Spinal cord (tissue), 10 donors: ENCODE data around the gene NACAD. TPM values are rescaled to one million over a fixed set of nuclear protein-coding genes. Genes with fewer than 3 reads are reported as not detected.

Experiments
- DNase-seq, 6 donors: peaks; one replicate each; pipeline versions ENCODE4 v3.0.0 to v3.0.0-alpha.2; 2013 to 2015; ENCODE audit warnings: low spot score in 6 of 6, low read depth in 4 of 6
- H3K27ac ChIP-seq: one replicate; pipeline ENCODE4 v1.5.1; 2013; ENCODE audit warnings: low read depth, low read length, control low read depth
- H3K27me3 ChIP-seq: one replicate; pipeline ENCODE4 v1.6.1; 2013; ENCODE audit warnings: low read length; ENCODE audit not compliant: control insufficient read depth, insufficient read depth
- H3K36me3 ChIP-seq: one replicate; pipeline ENCODE4 v1.6.1; 2013; ENCODE audit warnings: low read length; ENCODE audit not compliant: control insufficient read depth, insufficient read depth
- H3K4me1 ChIP-seq: one replicate; pipeline ENCODE4 v1.6.1; 2013; ENCODE audit warnings: low read length; ENCODE audit not compliant: control insufficient read depth, insufficient read depth
- H3K4me3 ChIP-seq: one replicate; pipeline ENCODE4 v1.5.1; 2013; ENCODE audit warnings: low read depth, low read length, control low read depth
- H3K9me3 ChIP-seq: one replicate; pipeline ENCODE4 v1.6.1; 2013; ENCODE audit warnings: low read length; ENCODE audit not compliant: control insufficient read depth, insufficient read depth
- WGBS: methylation state at CpG from one replicate; pipeline ENCODE4 v1.1.5; 2013; ENCODE audit warnings: missing lambda C conversion rate; ENCODE audit not compliant: insufficient coverage; 5-methylcytosine and 5-hydroxymethylcytosine counted together
- polyA plus RNA-seq, 2 donors: library from polyadenylated mRNA; unstranded; fragments of 120-200 nt; gene quantifications; one replicate each; pipeline ENCODE4 v1.2.1, GENCODE V29; 2013; ENCODE audit not compliant: insufficient read length in 2 of 2
- total RNA-seq, 2 donors: library from RNA; depleted of rRNA in 1 of 2; stranded (reverse); fragments of 120-200 nt in 1 of 2; fragments of >200 nt in 1 of 2; gene quantifications; one replicate each; pipeline versions ENCODE4 v1.2.3 to v1.2.4, GENCODE V29; 2013 to 2014
- donor health status: healthy.

NACAD gene
- total and polyA plus RNA-seq, 4 donors, result 11.8 to 88.1 (median 47.9) TPM

DNA sequence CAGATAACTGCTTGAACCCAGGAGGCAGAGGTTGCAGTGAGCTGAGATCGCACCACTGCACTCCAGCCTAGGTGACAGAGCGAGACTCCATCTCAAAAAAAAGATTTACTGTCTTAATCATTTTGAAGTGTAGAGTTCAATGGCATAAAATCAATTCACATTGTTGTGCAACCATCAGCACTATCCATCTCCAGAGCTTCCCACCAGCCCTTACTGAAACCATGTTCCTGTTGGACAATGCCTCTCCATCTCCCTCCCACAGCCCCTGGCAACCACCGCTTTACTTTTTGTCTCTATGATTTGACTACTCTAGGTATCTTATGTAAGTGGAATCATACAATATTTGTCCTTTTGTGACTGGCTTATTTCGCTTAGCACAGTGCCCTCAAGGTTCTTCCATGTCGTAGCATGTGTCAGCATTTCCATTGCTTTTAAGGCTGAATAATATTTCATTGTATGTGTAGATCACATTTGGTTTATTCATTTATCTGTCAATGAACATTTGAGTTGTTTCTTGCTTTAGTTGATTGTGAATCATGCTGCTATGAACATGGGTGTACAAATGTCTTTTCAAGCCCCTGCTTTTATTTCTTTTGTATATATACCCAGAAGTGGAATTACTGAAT lies 33.1 kb downstream of the NACAD start:
- H3K4me1 ChIP-seq, result no peaks in the 10 kb centered on the region
- 100% methylated on average over 1 of the region's 5 CpGs for WGBS
- peaks cover 3% of the 10 kb centered on the region for H3K36me3 ChIP-seq
- no peaks in the 10 kb centered on the region for H3K9me3 ChIP-seq
- no peak overlapping the region for H3K27ac ChIP-seq
- no peak overlapping the region for H3K4me3 ChIP-seq
- H3K27me3 ChIP-seq, result no peaks in the 10 kb centered on the region
- no peak for DNase-seq

DNA sequence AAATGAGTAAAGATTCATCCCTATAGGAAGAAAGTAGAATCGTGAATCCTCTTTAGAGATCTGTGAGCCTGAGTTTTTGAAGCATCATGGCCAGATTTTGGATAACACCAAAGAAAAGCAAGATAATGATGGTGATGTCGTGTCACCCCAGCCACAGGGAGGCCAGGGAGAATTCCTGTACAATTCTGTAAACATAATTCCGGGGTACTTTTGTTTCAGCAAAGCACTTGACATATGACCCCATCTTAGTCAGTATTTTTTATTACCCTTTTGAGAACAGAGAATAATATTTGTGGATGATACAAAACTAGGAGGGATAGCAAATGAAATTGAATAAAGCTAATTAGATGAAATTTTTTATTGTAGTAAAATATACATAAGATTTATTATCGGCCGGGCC lies 33.8 kb downstream of the NACAD start:
- DNase-seq, result no peak
- no peaks in the 10 kb centered on the region for H3K27me3 ChIP-seq
- H3K4me1 ChIP-seq, result no peaks in the 10 kb centered on the region
- H3K27ac ChIP-seq, result no peak overlapping the region
- no peaks in the 10 kb centered on the region for H3K9me3 ChIP-seq
- no peak overlapping the region for H3K4me3 ChIP-seq
- peaks cover 3% of the 10 kb centered on the region for H3K36me3 ChIP-seq
- WGBS, result 80% methylated on average over 1 of the region's 5 CpGs

DNA sequence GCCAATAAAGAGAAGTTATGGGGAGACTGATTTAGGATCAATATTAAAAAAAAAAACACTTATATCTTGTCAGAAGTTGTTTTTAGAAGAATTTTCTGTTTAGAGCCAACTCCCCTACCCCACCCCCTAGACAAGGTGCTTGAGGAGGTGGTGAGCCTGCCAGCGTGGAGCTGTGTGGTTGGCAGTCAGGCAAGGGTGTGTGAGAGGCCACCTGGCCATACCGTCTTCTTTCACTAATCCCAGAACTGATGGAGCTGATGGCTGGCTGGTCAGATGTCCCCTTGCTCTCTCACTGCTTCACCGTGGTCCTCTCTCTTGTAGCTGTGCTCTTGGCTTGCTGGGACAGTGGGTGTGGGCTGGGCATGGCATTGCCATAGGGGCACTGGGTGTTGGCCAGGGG lies 34.3 kb downstream of the NACAD start:
- WGBS, result 100% methylated on average over 3 of the region's 3 CpGs
- Histone ChIP-seq H3K4me1 (no peaks in the 10 kb centered on the region), H3K27ac (no peak overlapping the region), H3K36me3 (peaks cover 3% of the 10 kb centered on the region), H3K4me3 (no peak overlapping the region), H3K9me3 (no peaks in the 10 kb centered on the region), H3K27me3 (no peaks in the 10 kb centered on the region)
- no peak for DNase-seq

DNA sequence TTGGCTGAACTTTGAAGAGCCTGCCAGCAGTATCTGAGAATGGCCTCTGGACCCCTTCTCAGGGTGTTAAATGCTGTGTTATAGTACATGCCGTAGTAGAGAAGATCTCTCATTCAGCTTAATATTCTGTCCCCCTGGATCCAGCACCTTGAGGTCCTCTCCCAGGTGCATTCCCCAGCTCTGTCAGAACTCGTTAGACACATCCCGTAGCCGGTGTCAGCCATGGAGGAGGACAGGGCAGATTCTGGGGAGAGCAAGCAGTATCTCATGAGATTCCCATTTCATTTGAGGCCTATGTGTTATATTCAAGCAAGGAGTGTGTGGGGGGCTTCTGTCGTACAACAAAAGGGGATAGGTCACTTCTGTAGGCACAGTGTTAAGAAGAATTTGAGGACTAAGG lies 34.8 kb downstream of the NACAD start:
- Histone ChIP-seq H3K9me3 (no peaks in the 10 kb centered on the region), H3K36me3 (peaks cover 3% of the 10 kb centered on the region), H3K27me3 (no peaks in the 10 kb centered on the region), H3K4me3 (no peak overlapping the region), H3K4me1 (no peaks in the 10 kb centered on the region), H3K27ac (no peak overlapping the region)
- no peak for DNase-seq
- WGBS, result 100% methylated on average over 3 of the region's 5 CpGs

DNA sequence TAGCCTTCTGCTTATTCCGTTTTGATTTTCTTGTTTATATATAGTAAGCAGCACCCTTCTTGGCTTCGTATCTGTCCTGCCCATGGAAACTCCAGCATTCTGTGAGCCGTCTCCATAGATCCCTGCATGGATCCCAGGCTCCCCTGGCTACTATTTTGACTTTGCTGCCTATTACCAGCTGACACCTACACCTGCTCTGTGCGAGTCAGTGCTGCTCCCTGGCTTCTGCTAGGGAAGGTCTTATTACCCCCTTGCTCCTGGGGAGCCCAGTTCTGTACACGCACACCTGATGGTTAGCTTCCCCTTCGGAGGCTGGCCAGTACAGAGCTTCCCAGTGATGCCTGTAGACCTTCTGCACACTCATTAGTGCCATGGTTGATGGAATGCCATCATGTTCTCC lies 35.4 kb downstream of the NACAD start:
- Histone ChIP-seq H3K4me3 (no peak overlapping the region), H3K27me3 (no peaks in the 10 kb centered on the region), H3K9me3 (no peaks in the 10 kb centered on the region), H3K36me3 (peaks cover 3% of the 10 kb centered on the region), H3K27ac (no peak overlapping the region), H3K4me1 (no peaks in the 10 kb centered on the region)
- WGBS, result 84% methylated on average over 4 of the region's 6 CpGs
- DNase-seq, result no peak

DNA sequence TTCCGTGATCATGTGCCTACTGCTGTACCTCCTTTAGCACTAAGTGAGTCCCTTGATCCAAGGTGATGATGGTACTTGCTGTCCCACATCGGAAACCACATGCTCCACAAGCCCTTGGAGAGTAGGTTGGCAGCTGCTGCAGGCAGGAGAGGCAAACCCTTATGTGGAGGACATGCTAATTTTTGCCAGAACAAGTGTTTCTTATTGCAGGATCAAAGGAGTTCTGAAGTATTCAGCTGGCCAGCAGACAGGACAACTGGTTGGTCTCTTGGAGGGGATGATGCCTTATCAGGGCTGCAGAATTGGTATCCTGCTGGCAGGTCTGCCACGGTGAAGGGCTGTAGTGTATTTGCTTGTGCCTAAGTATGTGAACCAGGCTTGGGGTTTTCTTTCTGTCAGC lies 36.8 kb downstream of the NACAD start:
- Histone ChIP-seq H3K36me3 (peaks cover 3% of the 10 kb centered on the region), H3K9me3 (no peaks in the 10 kb centered on the region), H3K4me3 (no peak overlapping the region), H3K27ac (no peak overlapping the region), H3K27me3 (no peaks in the 10 kb centered on the region), H3K4me1 (no peaks in the 10 kb centered on the region)
- 72% methylated on average over 3 of the region's 3 CpGs for WGBS
- no peak for DNase-seq

DNA sequence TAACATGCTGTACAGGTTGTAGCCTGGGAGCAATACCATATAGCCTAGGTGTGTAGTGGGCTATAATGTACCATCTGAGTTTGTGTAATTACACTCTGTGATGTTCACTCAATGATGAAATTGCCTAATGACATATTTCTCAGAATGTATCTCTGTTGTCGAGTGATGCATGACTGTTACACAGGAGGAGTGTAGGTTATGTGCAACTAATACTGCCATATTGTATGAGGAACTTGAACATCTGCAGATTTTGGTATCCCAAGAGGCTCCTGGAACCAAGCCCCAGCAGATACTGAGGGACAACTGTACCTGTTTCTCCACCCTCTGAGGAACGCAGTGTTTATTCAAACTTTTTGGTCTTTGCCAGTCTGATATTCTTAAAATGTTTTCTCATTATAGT lies 38.6 kb downstream of the NACAD start:
- peaks cover 3% of the 10 kb centered on the region for H3K36me3 ChIP-seq
- H3K27ac ChIP-seq, result no peak overlapping the region
- no peaks in the 10 kb centered on the region for H3K27me3 ChIP-seq
- 100% methylated on average over 1 of the region's 2 CpGs for WGBS
- no peaks in the 10 kb centered on the region for H3K4me1 ChIP-seq
- H3K4me3 ChIP-seq, result no peak overlapping the region
- no peaks in the 10 kb centered on the region for H3K9me3 ChIP-seq
- DNase-seq, result no peak

DNA sequence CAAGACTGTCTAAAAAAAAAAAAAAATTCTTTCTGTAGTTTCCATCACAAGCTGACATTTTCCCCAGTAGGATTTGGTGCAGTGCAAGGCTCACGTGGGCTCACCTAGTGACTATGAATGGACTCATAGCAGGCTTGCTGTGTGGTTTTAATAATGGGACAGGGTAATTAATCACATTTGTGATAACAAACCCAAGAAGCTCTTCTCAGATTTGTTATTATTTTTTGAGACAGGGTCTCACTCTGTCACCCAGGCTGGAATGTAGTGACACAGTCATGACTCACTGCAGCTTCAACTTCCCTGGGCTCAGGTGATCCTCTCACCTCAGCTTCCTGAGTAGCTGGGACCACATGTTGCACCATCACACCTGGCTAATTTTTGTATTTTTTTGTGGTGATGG lies 40.0 kb downstream of the NACAD start:
- no peaks in the 10 kb centered on the region for H3K27me3 ChIP-seq
- no peak overlapping the region for H3K27ac ChIP-seq
- H3K36me3 ChIP-seq, result peaks cover 3% of the 10 kb centered on the region
- no peak for DNase-seq
- H3K4me3 ChIP-seq, result no peak overlapping the region
- WGBS, result no CpG with 5 or more reads among the region's 1 CpG
- H3K4me1 ChIP-seq, result no peaks in the 10 kb centered on the region
- no peaks in the 10 kb centered on the region for H3K9me3 ChIP-seq

DNA sequence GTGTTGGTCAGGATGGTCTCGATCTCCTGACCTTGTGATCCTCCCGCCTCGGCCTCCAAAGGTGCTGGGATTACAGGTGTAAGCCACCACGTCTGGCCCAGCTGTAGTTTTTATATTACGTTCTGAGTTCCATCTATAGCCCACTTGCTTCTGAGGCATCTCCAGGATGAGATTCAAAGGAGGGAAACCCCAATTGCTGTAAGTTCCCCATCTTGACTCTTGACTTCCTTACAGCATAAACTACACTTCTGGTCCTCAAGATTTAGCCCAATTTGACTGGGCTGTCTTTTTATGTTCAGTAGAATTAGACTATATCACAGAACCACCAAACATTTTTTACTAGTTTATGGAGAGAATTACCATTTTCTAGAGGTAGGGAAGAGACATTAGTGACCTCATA lies 44.4 kb downstream of the NACAD start:
- peaks cover 19% of the 10 kb centered on the region for H3K36me3 ChIP-seq
- H3K4me1 ChIP-seq, result no peaks in the 10 kb centered on the region
- H3K27me3 ChIP-seq, result no peaks in the 10 kb centered on the region
- no peak overlapping the region for H3K27ac ChIP-seq
- 96% methylated on average over 5 of the region's 5 CpGs for WGBS
- H3K9me3 ChIP-seq, result no peaks in the 10 kb centered on the region
- no peak for DNase-seq
- H3K4me3 ChIP-seq, result no peak overlapping the region

DNA sequence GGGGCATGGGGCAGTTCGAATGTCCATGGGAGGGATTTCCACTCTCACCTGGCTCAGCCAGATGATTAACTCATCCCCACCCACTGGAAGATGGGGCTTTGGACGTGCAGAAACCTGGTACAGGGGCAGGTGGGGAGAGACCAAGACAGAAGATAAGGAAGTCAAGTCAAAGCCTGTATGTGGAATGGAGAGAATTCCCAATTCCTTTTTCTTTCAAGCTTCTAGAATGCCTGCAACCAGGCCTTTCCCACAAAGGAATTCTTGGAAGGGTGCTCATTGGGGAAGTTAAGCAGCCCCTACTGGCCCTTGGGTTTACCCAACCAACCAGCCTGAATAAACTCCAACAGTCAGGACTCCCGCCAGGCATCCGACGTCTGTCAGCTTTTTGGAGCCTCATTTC lies 49.7 kb downstream of the NACAD start:
- Histone ChIP-seq H3K9me3 (no peaks in the 10 kb centered on the region), H3K27ac (no peak overlapping the region), H3K27me3 (no peaks in the 10 kb centered on the region), H3K4me3 (no peak overlapping the region), H3K4me1 (no peaks in the 10 kb centered on the region), H3K36me3 (peaks cover 28% of the 10 kb centered on the region)
- WGBS, result no CpG with 5 or more reads among the region's 5 CpGs
- no peak for DNase-seq
